Stimulated activated CD8-positive, alpha-beta memory T cell treated with anti-CD3 and anti-CD28 coated beads, Interleukin-4, amount 100 ng/mL, for 1 hour (primary cell): ENCODE data around the gene RRP9.
"Not testable (repeated sequence)": the region's sequence is repeated elsewhere in the genome, so short reads cannot be mapped to it uniquely, and the experiment has no call there.

Experiments
- DNase-seq, 2 donors: peaks; one replicate each; pipeline ENCODE4 v3.0.0-alpha.2; 2020; ENCODE audit warnings: low read depth in 2 of 2, low spot score in 1 of 2

RRP9 gene

DNA sequence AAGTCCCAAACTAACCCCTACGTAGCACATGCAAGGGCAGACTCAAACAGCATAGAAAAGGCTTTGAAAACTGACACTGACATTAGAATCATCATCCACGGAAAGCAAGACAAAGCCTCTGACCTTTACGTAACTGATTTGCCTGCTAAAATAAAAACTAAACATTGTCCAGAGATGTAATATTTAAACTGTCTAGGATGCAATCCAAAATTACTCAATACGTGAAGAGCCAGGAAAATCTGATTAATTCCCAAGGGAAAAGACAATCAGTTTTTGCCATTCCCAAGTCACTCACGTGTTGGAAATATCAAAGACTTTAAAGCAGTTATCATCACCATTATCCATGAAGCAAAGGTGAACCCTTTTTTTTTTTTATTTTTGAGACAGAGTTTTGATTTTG, 25.3 kb downstream of the RRP9 start:
- DNase-seq, result no peak

DNA sequence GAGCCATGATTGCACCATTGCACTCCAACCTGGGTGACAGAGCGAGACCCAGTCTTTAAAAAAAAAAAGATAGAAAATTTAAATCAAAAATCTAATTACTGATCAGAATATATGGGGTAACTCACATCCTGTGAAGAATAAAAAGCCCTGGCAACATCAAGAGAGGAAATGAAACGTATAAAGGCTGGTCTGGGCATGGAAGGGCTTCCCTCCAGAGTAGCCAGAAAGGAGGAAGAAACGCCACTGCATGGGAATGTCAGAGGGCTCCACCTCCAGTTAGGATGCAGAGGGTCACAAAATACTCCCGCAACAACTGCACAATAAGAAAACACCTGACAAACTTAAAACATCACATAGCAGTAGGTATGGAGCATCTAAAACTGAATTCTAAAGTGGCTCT, 33.7 kb downstream of the RRP9 start:
- no peak for DNase-seq

DNA sequence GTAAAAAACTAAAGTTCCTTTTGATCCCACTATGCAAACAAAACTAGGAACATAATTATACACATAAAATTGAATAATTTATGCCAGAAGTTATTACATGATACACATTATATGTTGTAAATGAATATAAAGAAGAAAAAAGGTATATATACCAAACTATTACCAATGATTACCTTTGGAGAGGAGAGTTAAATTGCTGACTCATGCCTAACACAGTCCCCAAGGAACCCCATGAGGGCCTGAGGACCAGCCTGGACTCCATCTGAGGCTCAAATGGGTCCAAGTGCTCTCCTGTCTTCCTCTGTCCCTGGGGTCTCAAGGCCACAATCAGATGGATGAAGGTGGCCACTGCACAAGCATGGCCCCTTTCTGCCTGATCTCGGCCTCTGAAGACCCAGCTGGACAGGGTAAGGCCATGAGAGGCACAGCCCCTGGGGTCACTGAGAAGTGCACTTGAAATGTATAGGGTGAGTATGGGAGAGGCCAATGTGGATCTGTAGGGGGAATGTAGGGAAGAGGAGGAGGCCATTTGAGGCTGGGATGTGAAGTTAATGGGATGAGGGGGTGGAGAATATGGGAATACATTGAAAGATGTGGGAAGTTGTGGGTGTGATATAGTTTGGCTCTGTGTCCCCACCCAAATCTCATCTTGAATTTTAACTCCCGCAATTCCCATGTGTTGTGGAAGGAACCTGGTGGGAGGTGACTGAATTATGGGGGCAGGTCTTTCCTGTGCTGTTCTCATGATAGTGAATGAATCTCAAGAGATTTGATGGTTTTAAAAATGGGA, 37.5 kb downstream of the RRP9 start:
- no peak for DNase-seq

- DNase-seq, result not testable (repeated sequence)
Observed at GRCh38 chr3:51902361-51902760, 39.3 kb downstream of the RRP9 start.

DNA sequence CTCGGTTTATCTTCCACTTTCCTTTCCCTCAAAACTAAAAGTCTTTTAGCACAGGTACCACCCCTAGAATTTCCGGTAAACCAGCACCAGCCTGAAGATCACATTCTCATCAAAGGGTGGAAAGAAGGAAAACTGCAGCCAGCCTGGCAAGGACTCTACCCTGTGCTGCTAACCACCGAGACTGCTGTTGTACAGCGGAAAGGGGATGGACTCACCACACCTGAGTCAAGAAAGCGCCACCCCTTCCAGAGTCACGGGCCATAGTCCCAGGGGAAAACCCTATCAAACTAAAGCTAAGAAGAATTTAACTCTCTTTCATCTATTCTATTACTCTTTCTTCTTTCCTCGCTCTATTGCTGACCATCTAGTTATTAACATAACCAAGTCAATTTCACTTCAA, 41.7 kb downstream of the RRP9 start:
- not testable (repeated sequence) for DNase-seq

GRCh38 chr3:51897391-51897790, 44.3 kb downstream of the RRP9 start:
- DNase-seq, result no peak

DNA sequence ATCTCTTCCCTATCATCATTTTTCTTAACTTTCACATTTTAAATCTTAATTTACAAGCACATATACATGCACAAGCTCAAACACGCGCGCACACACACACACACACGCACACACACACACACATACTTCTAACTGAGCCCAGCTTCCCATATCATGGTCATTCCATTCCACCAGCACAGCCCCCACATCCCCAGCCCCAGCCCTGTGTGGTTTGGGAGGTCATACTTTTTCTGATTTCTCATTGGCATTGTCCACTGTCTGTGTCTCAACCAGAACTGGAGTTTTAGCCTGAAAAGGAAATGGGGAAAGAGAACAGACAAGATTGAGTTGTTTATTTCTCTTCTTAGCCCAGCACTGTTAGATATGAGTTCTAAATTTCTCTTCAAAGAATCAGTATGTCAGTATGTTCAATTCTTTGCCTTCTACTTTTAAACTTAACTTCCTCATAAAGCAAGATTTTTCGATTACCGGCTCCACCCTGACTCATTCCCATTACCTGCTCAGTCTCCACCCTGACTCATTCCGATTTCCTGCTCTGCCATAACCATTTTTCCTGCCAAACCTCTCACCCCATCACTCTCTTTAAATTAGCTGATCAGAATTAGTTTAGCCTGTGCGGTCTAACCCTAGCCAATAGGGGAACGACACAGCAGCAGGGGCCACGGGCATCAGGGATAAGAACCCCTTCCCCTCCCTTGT, 44.9 kb downstream of the RRP9 start:
- no peak for DNase-seq

DNA sequence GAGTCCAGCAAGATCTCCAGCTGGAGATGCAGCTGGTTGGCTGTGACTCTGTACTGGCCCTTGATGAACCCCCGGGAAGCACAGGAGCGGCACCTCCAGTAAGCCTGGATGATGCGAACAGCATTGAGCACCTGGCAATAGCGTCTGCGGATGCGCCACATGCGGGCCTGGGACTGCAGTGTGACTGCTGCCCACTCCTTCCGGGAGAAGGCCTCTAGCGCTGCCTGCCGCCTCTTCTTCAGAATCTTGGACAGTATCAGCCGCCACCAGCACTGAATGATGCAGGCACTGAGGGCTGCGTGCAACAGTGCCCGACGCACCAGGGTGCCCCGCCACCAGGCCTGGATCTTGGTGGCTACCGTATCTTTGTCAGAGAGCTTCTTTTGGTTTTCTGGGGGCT, 46.8 kb downstream of the RRP9 start:
- DNase-seq, result no peak

- DNase-seq, result no peak
Observed at GRCh38 chr3:51894391-51894790, 47.3 kb downstream of the RRP9 start.

DNA sequence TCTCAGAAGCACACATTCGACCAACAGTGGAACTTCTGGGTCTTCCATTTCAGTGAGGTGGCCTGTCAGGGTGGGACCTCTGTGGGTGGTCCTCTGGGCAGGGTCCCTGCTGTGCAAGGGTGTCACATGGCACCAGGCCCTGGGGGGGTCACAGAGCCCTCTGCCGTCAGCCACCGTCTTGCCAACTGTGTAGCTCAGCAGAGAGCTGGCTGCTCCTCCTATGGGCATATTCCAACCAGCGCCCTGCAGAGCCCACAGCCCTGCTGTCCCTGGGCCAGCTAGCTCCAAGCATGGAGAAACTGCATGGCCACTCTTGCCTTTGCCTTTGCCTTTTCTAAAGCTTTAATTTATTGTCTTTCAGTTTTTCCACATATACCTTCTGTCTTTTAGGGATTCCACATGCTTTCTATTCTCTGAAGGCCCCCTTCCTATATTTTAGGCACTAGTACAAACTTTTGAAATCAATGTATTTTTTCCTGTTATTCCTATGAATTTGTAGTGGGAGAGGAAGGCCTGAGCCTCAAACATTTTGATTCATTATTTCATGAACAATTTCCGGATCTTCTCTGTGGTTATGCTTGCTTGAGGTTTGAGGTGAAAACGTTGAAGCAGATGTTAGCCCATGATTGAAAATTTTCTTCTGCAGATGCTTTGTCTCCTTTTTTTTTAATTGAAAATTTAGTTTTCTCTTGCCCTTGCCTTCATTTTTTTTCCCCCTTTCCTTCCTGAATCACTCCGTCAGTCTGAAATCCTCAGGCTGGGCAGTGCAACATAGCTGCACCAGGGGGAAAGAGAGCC, 50.3 kb downstream of the RRP9 start:
- DNase-seq, result no peak

DNA sequence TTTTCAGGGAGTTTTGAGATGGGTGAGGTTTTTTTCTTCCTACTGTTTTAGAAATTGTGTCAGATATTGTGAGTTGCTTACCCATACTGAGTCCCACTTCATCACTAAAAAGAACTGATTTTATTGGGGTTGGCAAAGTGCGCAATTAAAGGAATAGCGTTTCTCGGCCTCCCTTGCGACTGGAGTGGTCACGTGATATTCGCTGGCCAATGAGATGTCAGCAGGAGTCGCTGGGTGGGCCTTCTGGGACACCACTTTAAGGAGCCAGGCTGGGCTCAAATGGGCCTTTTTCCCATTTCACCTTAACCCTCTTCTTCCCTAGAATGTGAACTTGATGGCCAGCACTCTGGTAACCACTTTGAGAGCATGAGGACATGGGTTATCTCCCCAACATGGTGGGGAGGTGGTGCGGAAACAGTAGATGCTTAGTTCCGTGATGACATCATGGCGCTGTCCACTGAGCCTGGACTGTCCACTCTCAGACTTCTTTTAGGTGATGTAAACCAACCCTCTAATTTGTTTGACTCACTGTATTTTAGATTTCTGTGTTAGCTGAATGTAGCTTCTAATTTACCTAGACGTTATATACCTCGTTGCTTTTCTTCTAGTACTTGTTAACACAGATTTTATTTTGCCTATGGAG, 53.1 kb downstream of the RRP9 start:
- DNase-seq, result no peak

DNA sequence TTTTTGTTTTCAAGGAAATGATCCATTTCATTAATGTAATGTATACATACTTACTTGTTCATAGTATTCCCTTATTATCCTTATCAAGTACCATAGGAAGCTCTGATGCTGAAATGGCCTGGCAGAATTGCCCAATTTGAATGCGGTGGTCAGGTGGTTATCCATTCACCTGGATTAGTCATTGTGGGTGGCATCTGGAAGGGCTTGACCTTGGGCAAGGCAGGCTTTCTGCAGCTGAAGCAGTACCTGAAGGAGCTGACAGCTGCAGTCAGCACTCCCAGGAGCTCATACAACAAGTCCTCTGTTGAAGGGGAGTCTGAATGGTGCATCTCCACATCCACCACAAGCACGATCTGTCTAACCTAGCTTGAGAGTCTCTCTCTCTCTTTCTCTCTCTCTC, 54.1 kb downstream of the RRP9 start:
- DNase-seq, result no peak

- DNase-seq, result no peak
Observed at GRCh38 chr3:51886447-51886846, 55.3 kb downstream of the RRP9 start.
